ENCODE measurements around the gene BTD.

Gene BTD

DNA sequence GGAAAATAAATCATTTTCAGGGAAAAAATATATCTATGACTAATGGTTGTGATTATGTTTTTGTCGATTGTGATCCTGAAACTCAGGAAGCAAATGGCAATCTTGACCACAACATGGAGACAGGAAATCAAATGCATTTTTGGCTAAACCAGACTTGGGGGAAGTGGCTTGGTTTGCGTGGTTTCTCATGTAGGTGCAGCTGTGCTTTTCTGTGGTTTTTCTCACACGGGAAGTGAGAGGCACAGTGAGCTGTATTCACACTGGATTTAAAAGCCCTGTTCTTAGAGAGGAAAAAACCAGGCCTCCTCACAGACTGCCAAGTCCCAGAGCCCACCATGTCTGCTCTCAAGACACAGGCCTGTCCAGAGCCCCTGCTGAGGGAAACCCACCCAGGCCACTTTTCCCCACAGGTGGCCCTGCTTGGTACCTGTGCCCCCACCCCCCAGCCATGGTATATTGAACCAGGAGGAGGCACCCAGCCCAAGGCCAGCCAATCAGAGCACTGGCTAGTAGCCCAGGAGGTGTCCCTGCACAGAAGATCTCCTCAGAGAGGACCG is 46.1 kb downstream of the BTD start:
- H3K4me3 ChIP-seq (ENCODE audit: low read depth, low read length), result no peak overlapping the region
- DNase-seq (ENCODE audit: low read depth), result peak; percentile 87
- TF ChIP-seq, protein P1, sequence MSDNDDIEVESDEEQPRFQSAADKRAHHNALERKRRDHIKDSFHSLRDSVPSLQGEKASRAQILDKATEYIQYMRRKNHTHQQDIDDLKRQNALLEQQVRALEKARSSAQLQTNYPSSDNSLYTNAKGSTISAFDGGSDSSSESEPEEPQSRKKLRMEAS (IDR thresholded peaks at IDR 0.05; ENCODE audit: low read depth, low read length), result peak; percentile 10; the same call in 1 of the 2 replicates
- TF ChIP-seq, protein P2, sequence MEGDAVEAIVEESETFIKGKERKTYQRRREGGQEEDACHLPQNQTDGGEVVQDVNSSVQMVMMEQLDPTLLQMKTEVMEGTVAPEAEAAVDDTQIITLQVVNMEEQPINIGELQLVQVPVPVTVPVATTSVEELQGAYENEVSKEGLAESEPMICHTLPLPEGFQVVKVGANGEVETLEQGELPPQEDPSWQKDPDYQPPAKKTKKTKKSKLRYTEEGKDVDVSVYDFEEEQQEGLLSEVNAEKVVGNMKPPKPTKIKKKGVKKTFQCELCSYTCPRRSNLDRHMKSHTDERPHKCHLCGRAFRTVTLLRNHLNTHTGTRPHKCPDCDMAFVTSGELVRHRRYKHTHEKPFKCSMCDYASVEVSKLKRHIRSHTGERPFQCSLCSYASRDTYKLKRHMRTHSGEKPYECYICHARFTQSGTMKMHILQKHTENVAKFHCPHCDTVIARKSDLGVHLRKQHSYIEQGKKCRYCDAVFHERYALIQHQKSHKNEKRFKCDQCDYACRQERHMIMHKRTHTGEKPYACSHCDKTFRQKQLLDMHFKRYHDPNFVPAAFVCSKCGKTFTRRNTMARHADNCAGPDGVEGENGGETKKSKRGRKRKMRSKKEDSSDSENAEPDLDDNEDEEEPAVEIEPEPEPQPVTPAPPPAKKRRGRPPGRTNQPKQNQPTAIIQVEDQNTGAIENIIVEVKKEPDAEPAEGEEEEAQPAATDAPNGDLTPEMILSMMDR (IDR thresholded peaks at IDR 0.05; ENCODE audit: low read depth, low read length), result no peak

DNA sequence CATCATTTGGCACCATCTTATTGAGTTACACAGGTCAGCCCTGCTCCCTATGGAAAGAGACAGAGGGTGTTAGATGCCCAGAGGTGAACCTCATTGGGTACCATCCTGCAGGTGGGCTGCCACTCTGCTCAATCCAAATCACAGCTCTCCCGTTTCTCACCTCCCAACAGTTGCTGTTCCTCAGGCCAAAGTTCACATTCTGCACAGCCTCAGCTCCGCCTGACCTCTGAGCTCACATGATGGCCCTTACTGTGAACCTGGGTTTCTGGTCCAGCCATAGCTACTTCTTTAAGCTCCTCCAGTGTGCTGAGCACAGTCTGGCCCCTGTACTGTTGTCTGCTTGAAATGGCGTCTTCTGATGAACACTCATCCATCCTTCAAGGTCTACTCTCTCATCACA is 47.8 kb downstream of the BTD start:
- TF ChIP-seq POLR2A (IDR thresholded peaks at IDR 0.05; ENCODE audit: extremely low read depth, insufficient read length) (no peak), MYC (IDR thresholded peaks at IDR 0.05; ENCODE audit: low read depth, low read length) (no peak)
- TF ChIP-seq, protein P1 (IDR thresholded peaks at IDR 0.05; ENCODE audit: low read depth, low read length), result no peak
- TF ChIP-seq, protein P2 (IDR thresholded peaks at IDR 0.05; ENCODE audit: low read depth, low read length), result no peak
- no peak for DNase-seq (ENCODE audit: low read depth)
- H3K4me3 ChIP-seq (ENCODE audit: low read depth, low read length), result no peak overlapping the region

GRCh38 chr3:15649858-15650257 is 48.3 kb downstream of the BTD start:
- no peak for TF ChIP-seq MYC (IDR thresholded peaks at IDR 0.05; ENCODE audit: low read depth, low read length)
- TF ChIP-seq, protein P2 (IDR thresholded peaks at IDR 0.05; ENCODE audit: low read depth, low read length), result no peak
- no peak for TF ChIP-seq POLR2A (IDR thresholded peaks at IDR 0.05; ENCODE audit: extremely low read depth, insufficient read length)
- TF ChIP-seq, protein P1 (IDR thresholded peaks at IDR 0.05; ENCODE audit: low read depth, low read length), result no peak
- no peak overlapping the region for H3K4me3 ChIP-seq (ENCODE audit: low read depth, low read length)
- DNase-seq (ENCODE audit: low read depth), result no peak

DNA sequence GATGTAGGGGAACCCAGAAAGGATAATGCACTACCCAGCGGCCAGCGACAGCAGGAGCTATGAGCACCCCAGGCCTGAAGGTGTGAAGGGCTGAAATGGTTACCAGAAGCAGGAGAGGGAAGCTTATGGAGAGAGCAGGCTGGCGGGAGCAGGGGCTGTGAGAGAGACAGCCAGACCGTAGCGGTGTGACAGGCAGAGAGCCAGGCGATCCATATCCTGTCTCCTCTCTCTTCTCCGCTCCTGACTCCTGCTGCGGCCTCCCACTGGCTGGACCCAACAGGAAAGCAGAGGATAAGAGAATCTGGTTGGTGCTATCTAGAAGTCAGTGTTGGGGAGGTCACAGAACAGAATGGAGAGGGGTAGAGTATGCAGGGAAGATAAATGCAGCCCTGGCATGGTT is 49.9 kb downstream of the BTD start:
- TF ChIP-seq, protein P1 (IDR thresholded peaks at IDR 0.05; ENCODE audit: low read depth, low read length), result no peak
- TF ChIP-seq POLR2A (IDR thresholded peaks at IDR 0.05; ENCODE audit: extremely low read depth, insufficient read length), result no peak
- TF ChIP-seq MYC (IDR thresholded peaks at IDR 0.05; ENCODE audit: low read depth, low read length), result no peak
- TF ChIP-seq, protein P2 (IDR thresholded peaks at IDR 0.05; ENCODE audit: low read depth, low read length), result no peak
- DNase-seq (ENCODE audit: low read depth), result no peak
- no peak overlapping the region for H3K4me3 ChIP-seq (ENCODE audit: low read depth, low read length)

DNA sequence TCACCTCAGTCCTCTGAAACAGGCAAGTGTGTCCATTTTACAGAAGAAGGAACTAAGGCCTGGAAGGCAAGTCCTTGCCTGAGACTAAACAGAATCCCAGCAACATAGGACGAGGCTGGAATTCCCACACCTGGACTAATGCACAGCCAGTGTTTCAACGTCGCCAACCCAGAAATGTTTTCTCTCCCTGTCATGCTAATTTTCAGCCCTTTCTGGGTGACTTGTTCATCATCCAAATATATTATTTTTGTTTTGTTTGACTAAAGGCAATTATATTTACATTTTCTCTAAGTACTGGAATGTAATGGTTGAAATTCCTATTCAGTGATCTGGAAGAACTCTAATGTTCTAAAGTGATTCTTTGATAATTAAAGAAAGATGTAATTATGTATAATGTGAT is 51.8 kb downstream of the BTD start:
- TF ChIP-seq MYC (IDR thresholded peaks at IDR 0.05; ENCODE audit: low read depth, low read length), result no peak
- TF ChIP-seq, protein P1 (IDR thresholded peaks at IDR 0.05; ENCODE audit: low read depth, low read length), result no peak
- TF ChIP-seq POLR2A (IDR thresholded peaks at IDR 0.05; ENCODE audit: extremely low read depth, insufficient read length), result no peak
- TF ChIP-seq, protein P2 (IDR thresholded peaks at IDR 0.05; ENCODE audit: low read depth, low read length), result no peak
- no peak for DNase-seq (ENCODE audit: low read depth)
- H3K4me3 ChIP-seq (ENCODE audit: low read depth, low read length), result no peak overlapping the region

All from NB4 (cell line).